Measurements from ENCODE around the gene MCTP2.

DNA sequence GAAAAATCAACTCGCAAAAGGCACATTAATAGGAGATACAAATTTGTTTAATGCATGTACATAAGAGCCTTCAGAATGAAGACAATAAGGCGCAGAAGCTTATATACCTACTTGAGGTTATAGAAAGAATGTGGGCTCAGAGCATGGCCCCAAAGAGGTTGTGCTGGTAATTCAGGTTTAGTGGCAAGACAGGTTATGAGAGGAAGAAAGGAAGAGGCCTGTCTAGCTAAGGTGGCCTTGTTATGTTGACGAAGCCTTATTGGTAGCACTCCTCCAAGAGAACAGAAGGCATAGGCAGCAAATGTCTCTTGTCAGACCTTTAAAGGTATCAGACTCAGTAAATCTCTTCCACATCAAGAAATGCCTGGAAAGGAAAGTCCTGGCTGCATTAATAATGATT is 290.8 kb downstream of the MCTP2 start:
- no peak for TF ChIP-seq POLR2A (IDR thresholded peaks at IDR 0.05)
- TF ChIP-seq, protein P1, sequence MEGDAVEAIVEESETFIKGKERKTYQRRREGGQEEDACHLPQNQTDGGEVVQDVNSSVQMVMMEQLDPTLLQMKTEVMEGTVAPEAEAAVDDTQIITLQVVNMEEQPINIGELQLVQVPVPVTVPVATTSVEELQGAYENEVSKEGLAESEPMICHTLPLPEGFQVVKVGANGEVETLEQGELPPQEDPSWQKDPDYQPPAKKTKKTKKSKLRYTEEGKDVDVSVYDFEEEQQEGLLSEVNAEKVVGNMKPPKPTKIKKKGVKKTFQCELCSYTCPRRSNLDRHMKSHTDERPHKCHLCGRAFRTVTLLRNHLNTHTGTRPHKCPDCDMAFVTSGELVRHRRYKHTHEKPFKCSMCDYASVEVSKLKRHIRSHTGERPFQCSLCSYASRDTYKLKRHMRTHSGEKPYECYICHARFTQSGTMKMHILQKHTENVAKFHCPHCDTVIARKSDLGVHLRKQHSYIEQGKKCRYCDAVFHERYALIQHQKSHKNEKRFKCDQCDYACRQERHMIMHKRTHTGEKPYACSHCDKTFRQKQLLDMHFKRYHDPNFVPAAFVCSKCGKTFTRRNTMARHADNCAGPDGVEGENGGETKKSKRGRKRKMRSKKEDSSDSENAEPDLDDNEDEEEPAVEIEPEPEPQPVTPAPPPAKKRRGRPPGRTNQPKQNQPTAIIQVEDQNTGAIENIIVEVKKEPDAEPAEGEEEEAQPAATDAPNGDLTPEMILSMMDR (IDR thresholded peaks at IDR 0.05), result no peak
